ENCODE data around the gene MAP3K7CL.
"Not testable (repeated sequence)": the region's sequence is repeated elsewhere in the genome, so short reads cannot be mapped to it uniquely, and the experiment has no call there.

MAP3K7CL gene

GRCh38 chr21:29133796-29134195 is 3.4 kb downstream of the MAP3K7CL start:
- DNase-seq (ENCODE audit: low spot score), result no peak

GRCh38 chr21:29135481-29135880 is 5.0 kb downstream of the MAP3K7CL start:
- no peak for DNase-seq (ENCODE audit: low spot score)

- no peak for DNase-seq (ENCODE audit: low spot score)
Observed at GRCh38 chr21:29136033-29136432, 5.6 kb downstream of the MAP3K7CL start.

DNA sequence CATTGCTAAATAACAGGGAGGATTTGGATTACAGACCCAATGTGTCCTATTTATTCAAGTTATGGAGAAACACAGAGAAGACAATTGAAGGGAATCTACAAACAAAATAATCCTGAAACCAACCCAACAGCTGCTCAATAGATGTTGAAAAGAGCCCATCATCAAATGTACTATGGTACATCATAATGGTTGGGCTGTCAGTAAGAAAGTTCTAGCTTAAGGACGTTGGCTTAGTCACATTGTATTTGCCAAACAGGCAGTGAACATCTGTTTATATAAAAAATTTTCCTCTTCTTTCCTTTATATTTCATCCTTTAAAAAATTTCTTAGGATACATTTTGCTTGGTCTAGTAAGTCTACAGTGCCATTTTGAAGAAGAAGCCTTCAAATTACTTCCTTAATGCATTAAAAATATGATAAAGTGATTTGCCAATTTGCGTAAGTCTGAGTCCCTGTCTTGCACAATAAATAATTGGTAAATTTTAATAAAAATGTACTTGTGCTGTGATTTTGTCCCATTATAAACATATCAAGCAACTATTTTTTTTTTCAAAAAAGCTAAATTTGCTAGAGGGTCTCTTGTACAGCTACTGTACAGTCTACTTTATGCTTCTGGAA is 14.4 kb downstream of the MAP3K7CL start:
- DNase-seq (ENCODE audit: low spot score), result peak; percentile 29

DNA sequence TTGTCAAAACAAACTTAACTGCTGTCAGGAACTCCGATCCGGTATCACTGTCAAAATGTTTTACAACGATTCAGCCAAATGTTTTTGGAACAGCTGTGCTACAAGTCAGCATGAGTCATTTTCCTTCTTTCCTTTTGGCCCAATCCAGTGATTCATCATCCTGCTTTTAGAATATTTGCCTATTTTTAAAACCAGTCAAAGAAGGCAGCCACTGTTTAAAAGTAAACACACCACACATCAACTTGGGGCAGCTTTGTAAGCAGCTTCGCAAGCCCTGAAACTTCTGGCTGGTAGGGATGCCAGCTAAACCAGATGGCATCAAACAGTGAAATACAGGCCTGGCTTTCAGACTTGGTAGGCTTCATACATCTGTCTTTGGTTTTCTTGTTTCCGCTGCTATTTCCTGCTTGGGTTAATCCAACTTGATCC is 14.9 kb downstream of the MAP3K7CL start:
- DNase-seq (ENCODE audit: low spot score), result peak; percentile 69

DNA sequence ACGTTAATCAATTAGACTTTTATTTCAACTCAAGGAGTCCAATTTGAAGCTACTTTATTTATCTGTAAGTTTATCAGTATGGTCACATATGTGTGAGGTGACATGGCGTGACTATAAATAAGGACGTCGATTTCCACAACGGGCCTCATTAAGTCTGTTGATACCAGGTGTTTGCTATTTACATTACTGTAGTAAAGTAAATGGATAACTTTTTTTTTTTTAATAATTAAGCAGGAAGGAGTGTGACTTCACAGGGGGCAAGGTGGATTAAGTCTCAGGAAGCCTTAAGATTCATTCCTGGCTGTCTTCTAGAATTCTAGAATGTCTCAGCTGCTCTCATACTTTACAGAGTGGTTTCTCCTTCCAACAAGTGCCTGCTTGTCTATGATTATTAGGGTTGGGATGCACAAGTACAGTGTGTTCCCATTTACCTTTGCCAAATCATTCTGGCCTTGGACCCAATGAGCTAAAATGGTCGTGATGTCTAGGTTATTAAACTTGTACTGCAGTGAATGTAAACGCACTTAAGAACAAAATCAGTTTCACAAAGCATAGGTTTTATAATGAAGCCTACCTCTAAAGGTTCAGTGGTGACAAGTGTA is 15.5 kb downstream of the MAP3K7CL start:
- no peak for DNase-seq (ENCODE audit: low spot score)

- DNase-seq (ENCODE audit: low spot score), result no peak
Observed at GRCh38 chr21:29146726-29147125, 16.3 kb downstream of the MAP3K7CL start.

GRCh38 chr21:29148530-29148929 is 18.1 kb downstream of the MAP3K7CL start:
- peak; percentile 67 for DNase-seq (ENCODE audit: low spot score)

GRCh38 chr21:29149808-29150425 is 19.5 kb downstream of the MAP3K7CL start:
- peak; percentile 12 for DNase-seq (ENCODE audit: low spot score)

DNA sequence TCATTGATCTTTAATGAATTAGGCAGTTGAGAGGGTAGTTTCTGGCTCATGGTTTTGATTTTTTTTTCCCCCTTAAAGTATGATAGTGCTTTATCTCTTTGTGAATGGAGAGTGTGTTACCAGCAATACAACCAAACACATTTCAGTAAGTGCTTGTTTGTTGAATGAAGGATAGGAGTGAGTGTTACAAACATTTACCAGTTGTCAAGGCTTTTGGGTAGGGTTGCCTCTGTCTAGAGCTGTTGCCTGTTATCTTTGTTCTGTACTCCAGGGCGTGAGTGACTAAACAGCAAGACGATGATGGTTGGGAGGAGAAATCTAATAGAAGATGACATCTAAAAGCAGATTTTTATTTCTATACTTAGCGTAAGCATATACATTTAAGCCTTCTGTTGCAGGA is 21.5 kb downstream of the MAP3K7CL start:
- no peak for DNase-seq (ENCODE audit: low spot score)

DNA sequence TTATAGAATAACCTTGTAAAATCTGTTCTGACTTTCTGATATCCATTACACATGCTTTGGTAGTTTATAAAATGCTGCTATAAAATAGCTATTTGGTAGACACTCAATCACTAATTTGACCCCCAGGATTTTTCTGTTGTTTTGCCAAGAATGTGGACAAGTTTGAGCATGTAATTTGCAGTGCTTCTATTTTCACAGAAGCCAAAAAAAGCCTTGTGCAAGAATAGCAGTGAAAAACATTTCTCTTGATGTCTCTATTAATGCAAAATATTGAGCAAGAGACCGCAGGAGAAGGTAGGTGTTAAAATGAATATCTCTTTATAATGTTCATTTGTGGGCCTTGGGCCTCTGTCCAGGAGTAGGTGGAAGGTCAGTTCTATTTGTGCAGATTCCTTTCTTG is 22.5 kb downstream of the MAP3K7CL start:
- no peak for DNase-seq (ENCODE audit: low spot score)

- no peak for DNase-seq (ENCODE audit: low spot score)
Observed at GRCh38 chr21:29154270-29154669, 23.8 kb downstream of the MAP3K7CL start.

GRCh38 chr21:29155118-29155932 is 24.9 kb downstream of the MAP3K7CL start:
- DNase-seq (ENCODE audit: low spot score), result no peak

- DNase-seq (ENCODE audit: low spot score), result no peak
Observed at GRCh38 chr21:29155933-29156260, 25.5 kb downstream of the MAP3K7CL start.

DNA sequence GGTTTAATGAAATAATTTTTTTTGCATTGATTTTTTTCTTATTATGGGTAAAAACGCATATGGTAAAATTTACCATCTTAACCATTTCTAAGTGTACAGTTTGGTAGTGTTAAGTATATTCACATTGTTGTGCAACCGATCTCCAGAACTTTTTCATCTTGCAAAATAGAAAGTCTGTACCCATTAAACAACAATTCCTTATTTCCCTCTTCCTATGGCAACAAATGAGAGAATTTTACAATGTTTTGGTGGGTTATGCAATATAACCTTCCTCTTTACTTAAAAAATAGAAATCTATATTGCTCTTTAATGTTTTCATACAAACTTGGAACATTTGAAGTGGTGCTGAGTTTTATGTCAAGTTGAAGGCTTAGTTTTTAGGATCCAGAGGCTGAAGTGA is 26.6 kb downstream of the MAP3K7CL start:
- no peak for DNase-seq (ENCODE audit: low spot score)

GRCh38 chr21:29159842-29160241 is 29.4 kb downstream of the MAP3K7CL start:
- DNase-seq (ENCODE audit: low spot score), result no peak

DNA sequence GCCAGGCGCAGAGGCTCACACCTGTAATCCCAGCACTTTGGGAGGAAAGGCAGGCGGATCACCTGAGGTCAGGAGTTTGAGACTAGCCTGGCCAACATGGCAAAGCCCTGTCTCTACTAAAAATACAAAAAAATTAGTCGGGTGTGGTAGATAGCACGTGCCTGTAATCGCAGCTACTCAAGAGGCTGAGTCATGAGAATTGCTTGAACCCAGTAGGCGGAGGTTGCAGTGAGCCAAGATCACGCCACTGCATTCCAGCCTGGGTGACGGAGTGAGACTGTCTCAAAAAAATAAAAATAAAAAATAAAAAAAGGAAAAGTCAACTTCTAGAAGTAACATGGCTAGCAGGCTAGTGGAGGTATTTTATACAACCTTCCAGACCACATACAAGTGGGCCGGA is 32.4 kb downstream of the MAP3K7CL start:
- not testable (repeated sequence) for DNase-seq (ENCODE audit: low spot score)

- DNase-seq (ENCODE audit: low spot score), result peak; percentile 16
Observed at GRCh38 chr21:29163341-29164115, 33.1 kb downstream of the MAP3K7CL start.

- DNase-seq (ENCODE audit: low spot score), result peak; percentile 69
Observed at GRCh38 chr21:29164323-29164942, 34.0 kb downstream of the MAP3K7CL start.

- DNase-seq (ENCODE audit: low spot score), result no peak
Observed at GRCh38 chr21:29166323-29166722, 35.9 kb downstream of the MAP3K7CL start.

DNA sequence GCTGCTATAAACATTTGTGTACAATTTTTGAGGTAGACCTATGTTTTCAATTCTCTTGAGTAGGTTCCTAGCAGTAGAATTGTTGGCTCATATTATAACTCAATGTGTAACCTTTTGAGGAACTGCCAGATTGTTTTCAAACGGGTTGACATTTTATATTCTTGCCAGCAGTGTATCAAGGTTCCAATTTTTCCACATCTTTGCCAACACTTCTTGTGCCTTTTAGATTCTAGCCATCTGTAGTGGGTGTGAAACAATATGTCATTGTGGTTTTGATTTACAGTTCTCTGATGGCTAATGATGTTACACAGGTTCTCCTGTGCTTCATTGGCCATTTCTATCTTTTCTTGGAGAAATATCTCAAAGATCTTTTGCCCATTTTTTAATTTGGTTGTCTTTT is 36.4 kb downstream of the MAP3K7CL start:
- DNase-seq (ENCODE audit: low spot score), result no peak

DNA sequence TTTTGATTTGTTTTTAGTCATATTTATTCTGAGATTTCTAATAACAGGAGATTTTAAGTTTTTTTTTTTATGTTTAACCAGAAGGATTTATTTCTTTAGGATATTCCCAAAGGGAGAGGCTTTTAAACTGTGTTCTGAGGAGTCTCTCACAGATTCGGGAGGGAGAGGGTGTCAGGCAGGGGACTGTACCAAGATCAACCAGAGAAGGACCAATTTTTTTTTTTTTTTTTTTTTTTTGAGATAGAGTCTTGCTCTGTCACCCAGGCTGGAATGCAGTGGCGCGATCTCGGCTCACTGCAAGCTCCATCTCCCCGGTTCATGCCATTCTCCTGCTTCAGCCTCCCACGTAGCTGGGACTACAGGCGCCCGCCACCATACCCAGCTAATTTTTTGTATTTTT is 37.0 kb downstream of the MAP3K7CL start:
- DNase-seq (ENCODE audit: low spot score), result not testable (repeated sequence)

Measured in GM03348 (cell line).